Esophagus squamous epithelium (tissue), 5 donors: ENCODE measurements around the gene TBK1. TPM values are rescaled to one million over a fixed set of nuclear protein-coding genes. Genes with fewer than 3 reads are reported as not detected.

Experiments
- DNase-seq: peaks from one replicate; lab custom pipeline; 2025; lab: John Stamatoyannopoulos, UW
- H3K27ac ChIP-seq, 4 donors: fragments of 200-600 bp; sonication (generic); one replicate each; pipeline ENCODE4 v1.5.1; 2016 to 2019; ENCODE audit warnings: mild to moderate bottlenecking in 1 of 4
- H3K27me3 ChIP-seq, 4 donors: fragments of 200-600 bp; sonication (generic); 1 replicate in 3 of 4; 2 replicates in 1 of 4; pipeline versions ENCODE4 v1.5.1 to v1.6.0; 2017 to 2021; ENCODE audit warnings: antibody characterized with exemption in 1 of 4
- H3K36me3 ChIP-seq, 3 donors: fragments of 200-600 bp; sonication (generic); one replicate each; pipeline ENCODE4 v1.5.1; 2016 to 2019
- H3K4me1 ChIP-seq, 3 donors: fragments of 200-600 bp; sonication (generic); one replicate each; pipeline ENCODE4 v1.5.1; 2017 to 2019
- H3K4me3 ChIP-seq, 4 donors: fragments of 200-600 bp; sonication (generic); 1 replicate in 3 of 4; 2 replicates in 1 of 4; pipeline ENCODE4 v1.5.1; 2016 to 2019; ENCODE audit warnings: mild to moderate bottlenecking in 2 of 4, moderate library complexity in 1 of 4
- H3K9me3 ChIP-seq, 3 donors: fragments of 200-600 bp; sonication (generic); one replicate each; pipeline ENCODE4 v1.5.1; 2016 to 2019
- CTCF ChIP-seq, 6 experiments: fragments of 450-650 bp in 4 of 6; fragments of 200-600 bp in 2 of 6; sonication (generic) in 2 of 6; IDR thresholded peaks; one replicate each; pipeline ENCODE4 v1.5.1; 2016 to 2019; ENCODE audit warnings: antibody characterized with exemption in 6 of 6, mild to moderate bottlenecking in 4 of 6, moderate library complexity in 4 of 6
- POLR2A ChIP-seq, 4 donors: fragments of 450-650 bp; IDR thresholded peaks; one replicate each; pipeline ENCODE4 v1.6.1; 2017; ENCODE audit warnings: antibody characterized with exemption in 4 of 4, mild to moderate bottlenecking in 4 of 4, moderate library complexity in 3 of 4
- WGBS, 2 donors: methylation state at CpG; one replicate each; pipeline ENCODE4 v1.1.5; 2018; 5-methylcytosine and 5-hydroxymethylcytosine counted together
- intact Hi-C: fragments of 100-400 bp; cut with DNase I; formaldehyde crosslinking; loops from one replicate; pipeline ENCODE4 v1.15.0; 2022
- total RNA-seq, 4 donors: library from RNA; depleted of rRNA; stranded (reverse); fragments of >200 nt; gene quantifications; one replicate each; pipeline ENCODE4 v1.1.0, GENCODE V29; 2016
- donor health status: DM: yes; HTN: yes; CAD: no.

Gene TBK1
- total RNA-seq, 4 donors from 2014 or later: 12.5 to 25.7 (median 20.7) TPM

GRCh38 chr12:64466178-64466577 lies 14.3 kb downstream of the TBK1 start:
- H3K27me3 ChIP-seq: no peaks in the 10 kb centered on the region
- no peak for DNase-seq
- H3K36me3 ChIP-seq: peaks cover 8 to 97% (median 9%) of the 10 kb centered on the region in 3 donors
- intact Hi-C loops: no loop called here
- H3K9me3 ChIP-seq: no peaks in the 10 kb centered on the region
- H3K4me3 ChIP-seq: no peak overlapping the region
- TF ChIP-seq CTCF (IDR thresholded peaks at IDR 0.05) (no peak), POLR2A (IDR thresholded peaks at IDR 0.05) (no peak)
- H3K27ac ChIP-seq: no peak overlapping the region
- no peaks in the 10 kb centered on the region for H3K4me1 ChIP-seq

- TF ChIP-seq CTCF (IDR thresholded peaks at IDR 0.05) (no peak), POLR2A (IDR thresholded peaks at IDR 0.05) (no peak)
- Histone ChIP-seq H3K4me3 (no peak overlapping the region), H3K27me3 (no peaks in the 10 kb centered on the region), H3K4me1 (no peaks in the 10 kb centered on the region), H3K27ac (no peak overlapping the region), H3K36me3 (peaks cover 8 to 100% (median 9%) of the 10 kb centered on the region in 3 donors), H3K9me3 (no peaks in the 10 kb centered on the region)
- no peak for DNase-seq
- intact Hi-C loops: no loop called here
- 54 to 81% methylated on average over 4 to 5 of the region's 5 CpGs for WGBS, 2 donors
Observed at GRCh38 chr12:64468966-64469365, 17.0 kb downstream of the TBK1 start.

- Histone ChIP-seq H3K4me3 (no peak overlapping the region), H3K27me3 (no peaks in the 10 kb centered on the region), H3K27ac (no peak overlapping the region), H3K36me3 (peaks cover 8 to 100% (median 9%) of the 10 kb centered on the region in 3 donors), H3K9me3 (no peaks in the 10 kb centered on the region), H3K4me1 (no peaks in the 10 kb centered on the region)
- intact Hi-C loops: no loop called here
- no peak for DNase-seq
- TF ChIP-seq POLR2A (IDR thresholded peaks at IDR 0.05): no peak
- TF ChIP-seq CTCF (IDR thresholded peaks at IDR 0.05): no peak
- 76 to 100% methylated on average over 2 of the region's 2 CpGs for WGBS, 2 donors
Observed at GRCh38 chr12:64469455-64470142, 17.7 kb downstream of the TBK1 start.

- Histone ChIP-seq H3K27ac (no peak overlapping the region), H3K4me1 (no peaks in the 10 kb centered on the region), H3K4me3 (no peak overlapping the region), H3K27me3 (no peaks in the 10 kb centered on the region), H3K9me3 (peaks cover 0 to 3% (median 0%) of the 10 kb centered on the region in 3 donors), H3K36me3 (peaks cover 8 to 100% (median 9%) of the 10 kb centered on the region in 3 donors)
- intact Hi-C loops: no loop called here
- TF ChIP-seq CTCF (IDR thresholded peaks at IDR 0.05) (no peak), POLR2A (IDR thresholded peaks at IDR 0.05) (no peak)
- DNase-seq: no peak
- 91 to 94% methylated on average over 2 of the region's 2 CpGs for WGBS, 2 donors
Observed at GRCh38 chr12:64470495-64470894, 18.6 kb downstream of the TBK1 start.

- H3K4me3 ChIP-seq: no peak overlapping the region
- H3K27ac ChIP-seq: no peak overlapping the region
- WGBS, 2 donors: 90 to 96% methylated on average over 2 of the region's 2 CpGs
- TF ChIP-seq CTCF (IDR thresholded peaks at IDR 0.05): no peak
- TF ChIP-seq POLR2A (IDR thresholded peaks at IDR 0.05): no peak
- intact Hi-C loops: no loop called here
- H3K4me1 ChIP-seq: no peaks in the 10 kb centered on the region
- H3K27me3 ChIP-seq: no peaks in the 10 kb centered on the region
- peaks cover 2 to 92% (median 5%) of the 10 kb centered on the region in 3 donors for H3K36me3 ChIP-seq
- DNase-seq: no peak
- peaks cover 0 to 7% (median 0%) of the 10 kb centered on the region in 3 donors for H3K9me3 ChIP-seq
Observed at GRCh38 chr12:64473176-64473575, 21.3 kb downstream of the TBK1 start.
